GM12878 (cell line): ENCODE measurements around the gene NELL1. TPM values are rescaled to one million over a fixed set of nuclear protein-coding genes. Genes with fewer than 3 reads are reported as not detected.

Experiments used
- ATAC-seq: fragments of 200-7000 bp; cut with Tn5 transposase; 3 replicates; pipeline ENCODE4 v1.9.1; 2020; ENCODE audit warnings: mild to moderate bottlenecking, moderate library complexity
- BruUV-seq: library from RNA; stranded (reverse); fragments of 400-500 nt; replicated peaks from 2 replicates; lab custom pipeline; 2021; lab: Mats Ljungman, UMichigan
- CTCF ChIA-PET: fragments of 300-600 bp; sonication (Branson Sonifier 250); formaldehyde crosslinking; extraction: SDS; loops from one replicate; lab custom pipeline; 2021; ENCODE audit warnings: inconsistent platforms; lab: Yijun Ruan, JAX
- POLR2A ChIA-PET: fragments of 350-600 bp; formaldehyde crosslinking; extraction: SDS; loops from one replicate; lab custom pipeline; 2021; ENCODE audit warnings: inconsistent platforms; lab: Charles Lee
- RAD21 ChIA-PET: fragments of 300-600 bp; sonication (Branson Sonifier 250); formaldehyde crosslinking; loops from one replicate; lab custom pipeline; 2023; ENCODE audit warnings: antibody characterized with exemption; ENCODE audit not compliant: unreplicated experiment; lab: Charles Lee
- SMC1A ChIA-PET: fragments of 300-600 bp; sonication (Branson Sonifier 250); formaldehyde crosslinking; loops from one replicate; lab custom pipeline; 2023; ENCODE audit not compliant: unreplicated experiment, uncharacterized antibody; lab: Charles Lee
- DNase-seq: peaks from one replicate; pipeline ENCODE4 v3.0.0-alpha.2; 2011; ENCODE audit warnings: low read depth, low spot score
- FAIRE-seq: peaks from 3 replicates; lab custom pipeline; 2011; peaks lifted over from hg19 to GRCh38; lab: Jason Lieb, UNC
- H2AFZ ChIP-seq: 2 replicates; pipeline ENCODE4 v1.6.0; 2011; ENCODE audit warnings: low read depth, low read length, control low read depth; ENCODE audit not compliant: control insufficient read depth
- H3K27ac ChIP-seq: 2 replicates; pipeline ENCODE4 v1.5.1; 2011; ENCODE audit warnings: control low read depth; ENCODE audit not compliant: control insufficient read depth, insufficient read depth
- H3K27me3 ChIP-seq, 2 experiments: replicated peaks in 1 of 2; 2 replicates each; pipeline versions ENCODE4 v1.6.0 to v1.6.1; 2011; ENCODE audit warnings: low read length in 1 of 2; ENCODE audit not compliant: control insufficient read depth in 2 of 2, insufficient read depth in 2 of 2
- H3K36me3 ChIP-seq, 2 experiments: 2 replicates each; pipeline ENCODE4 v1.5.1; 2011; ENCODE audit warnings: low read length in 1 of 2; ENCODE audit not compliant: control insufficient read depth in 2 of 2, insufficient read depth in 2 of 2
- H3K4me1 ChIP-seq: 2 replicates; pipeline ENCODE4 v1.6.1; 2011; ENCODE audit warnings: mild to moderate bottlenecking, low read length, moderate library complexity, mixed read lengths; ENCODE audit not compliant: control insufficient read depth, insufficient read depth
- H3K4me2 ChIP-seq: 2 replicates; pipeline ENCODE4 v1.6.0; 2011; ENCODE audit warnings: control low read depth; ENCODE audit not compliant: control insufficient read depth, insufficient read depth
- H3K4me3 ChIP-seq: fragments of 200-600 bp; sonication (generic); 2 replicates; pipeline ENCODE4 v1.5.1; 2016
- H3K79me2 ChIP-seq: 2 replicates; pipeline ENCODE4 v1.6.0; 2011; ENCODE audit warnings: low read length; ENCODE audit not compliant: control insufficient read depth, insufficient read depth
- H3K9ac ChIP-seq: 2 replicates; pipeline ENCODE4 v1.8.0; 2011; ENCODE audit warnings: low read length, control low read depth, mixed read lengths; ENCODE audit not compliant: control insufficient read depth, insufficient read depth
- H3K9me3 ChIP-seq: replicated peaks from 3 replicates; pipeline ENCODE4 v1.5.1; 2011; ENCODE audit warnings: mild to moderate bottlenecking, low read length; ENCODE audit not compliant: control insufficient read depth, insufficient read depth
- H4K20me1 ChIP-seq: 2 replicates; pipeline ENCODE4 v1.6.0; 2011; ENCODE audit not compliant: control insufficient read depth, insufficient read depth
- IKZF1 ChIP-seq: fragments of 450-650 bp; conservative IDR thresholded peaks from 2 replicates; pipeline ENCODE4 v1.6.1; 2017; ENCODE audit warnings: antibody characterized with exemption, mild to moderate bottlenecking
- MTA2 ChIP-seq: fragments of 450-650 bp; IDR thresholded peaks from 2 replicates; pipeline ENCODE4 v1.6.1; 2016; ENCODE audit warnings: low read depth, mild to moderate bottlenecking, moderate library complexity
- NBN ChIP-seq: fragments of 450-650 bp; IDR thresholded peaks from 2 replicates; pipeline ENCODE4 v1.6.1; 2016
- SUZ12 ChIP-seq: fragments of 200-600 bp; sonication (generic); IDR thresholded peaks from one replicate; pipeline ENCODE4 v1.6.1; 2018; ENCODE audit warnings: antibody characterized with exemption, mild to moderate bottlenecking; ENCODE audit not compliant: unreplicated experiment
- ZNF217 ChIP-seq: fragments of 450-650 bp; IDR thresholded peaks from 2 replicates; pipeline ENCODE4 v1.6.1; 2017; ENCODE audit warnings: antibody characterized with exemption, mild to moderate bottlenecking
- WGBS: methylation state at CpG from one replicate; pipeline ENCODE4 v1.1.6; 2016; ENCODE audit warnings: low lambda C conversion rate; ENCODE audit not compliant: insufficient replicate concordance, insufficient coverage; ENCODE audit errors: missing lambda C conversion rate; 5-methylcytosine and 5-hydroxymethylcytosine counted together
- in situ Hi-C: fragments of 300-500 bp; cut with MboI; formaldehyde crosslinking; loops from 9 replicates; pipeline ENCODE4 v1.14.3; 2018; ENCODE audit warnings: mixed read lengths
- intact Hi-C: fragments of 100-400 bp; cut with micrococcal nuclease; formaldehyde crosslinking; loops from one replicate; pipeline ENCODE4 v1.14.2; 2022; ENCODE audit not compliant: unreplicated experiment
- polyA plus RNA-seq, 11 experiments: library from polyadenylated mRNA; depleted of rRNA in 4 of 11; unstranded in 6 of 11; stranded (reverse) in 5 of 11; fragments of >200 nt; fragmentation: Nextera tagmentation in 4 of 11; fragmentation: Illumina TruSeq in 1 of 11; extraction: Ambion mirVana in 4 of 11; extraction: Trizol in 1 of 11; gene quantifications; 1 replicate in 1 of 11; 2 replicates in 10 of 11; pipeline versions ENCODE4 v1.2.1 to v1.2.3, GENCODE V29; 2011 to 2016; ENCODE audit warnings: inconsistent platforms in 2 of 11, missing spikeins in 2 of 11, low read depth in 1 of 11
- total RNA-seq, 4 experiments: library from RNA; depleted of rRNA in 3 of 4; stranded (reverse); fragments of >200 nt in 3 of 4; fragmentation: Illumina TruSeq in 1 of 4; extraction: Trizol in 1 of 4; gene quantifications; 2 replicates each; pipeline versions ENCODE4 v1.2.1 to v1.2.3, GENCODE V29; 2013 to 2021
- TF ChIP-seq, protein P1 (sequence below): IDR thresholded peaks from 2 replicates; pipeline ENCODE4 v1.6.1; 2012; ENCODE audit warnings: mild to moderate bottlenecking, low read depth, low read length
- TF ChIP-seq, protein P2 (sequence below): IDR thresholded peaks from 2 replicates; pipeline ENCODE4 v1.6.1; 2011; ENCODE audit warnings: mild to moderate bottlenecking, low read depth, low read length, moderate library complexity; ENCODE audit not compliant: insufficient replicate concordance
- TF ChIP-seq, protein P3 (sequence below): fragments of 150-350 bp; IDR thresholded peaks from 2 replicates; pipeline ENCODE4 v1.6.1; 2016; ENCODE audit warnings: low read depth, low read length

Gene NELL1
- total and polyA plus RNA-seq, 10 of the 15 experiments (the other 5 are each of a cell fraction or from before 2014, with no cell fraction given), result 0.02 to 0.12 TPM; not detected in 8

DNA sequence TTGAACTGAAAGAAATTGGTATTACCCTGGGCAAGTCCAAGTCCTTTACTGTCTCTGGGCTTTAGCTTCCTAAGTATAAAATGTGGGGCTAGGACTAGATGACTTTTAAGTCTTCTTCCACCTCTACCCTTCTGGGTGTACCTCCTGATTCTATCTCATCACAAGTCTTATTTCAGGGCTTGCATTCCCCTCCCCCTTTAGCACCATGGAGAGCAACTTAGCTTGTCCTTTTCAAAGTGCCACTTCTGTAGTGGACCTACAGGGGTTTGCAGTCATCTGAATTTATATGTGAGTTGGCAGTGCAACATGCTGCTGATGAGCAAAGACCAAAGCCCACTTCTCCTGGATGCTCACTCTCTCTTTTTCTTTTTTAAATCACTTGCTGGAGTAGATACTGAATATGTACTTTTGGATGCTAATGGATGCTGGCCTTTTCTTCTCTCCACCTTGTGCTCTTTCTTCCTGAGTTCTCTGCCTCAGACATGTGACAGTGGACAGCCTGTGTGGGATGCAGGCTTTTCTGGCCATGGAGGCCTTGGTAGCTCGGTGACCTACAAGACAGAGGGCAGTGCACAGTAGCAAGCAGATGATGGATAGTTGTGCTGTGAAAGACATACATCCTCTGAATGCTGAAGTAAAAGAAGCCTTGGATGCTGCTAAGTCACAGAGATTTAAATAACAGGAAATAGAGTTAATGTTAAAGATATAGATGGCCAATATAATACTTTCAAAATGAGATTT, 185.0 kb downstream of the NELL1 start:
- H3K27ac ChIP-seq, result no peak overlapping the region
- intact Hi-C loops (no loop called here), in situ Hi-C loops (no loop called here)
- no peaks in the 10 kb centered on the region for H3K79me2 ChIP-seq
- no peak overlapping the region for H2AFZ ChIP-seq
- H3K4me3 ChIP-seq, result no peak overlapping the region
- TF ChIP-seq, protein P1, sequence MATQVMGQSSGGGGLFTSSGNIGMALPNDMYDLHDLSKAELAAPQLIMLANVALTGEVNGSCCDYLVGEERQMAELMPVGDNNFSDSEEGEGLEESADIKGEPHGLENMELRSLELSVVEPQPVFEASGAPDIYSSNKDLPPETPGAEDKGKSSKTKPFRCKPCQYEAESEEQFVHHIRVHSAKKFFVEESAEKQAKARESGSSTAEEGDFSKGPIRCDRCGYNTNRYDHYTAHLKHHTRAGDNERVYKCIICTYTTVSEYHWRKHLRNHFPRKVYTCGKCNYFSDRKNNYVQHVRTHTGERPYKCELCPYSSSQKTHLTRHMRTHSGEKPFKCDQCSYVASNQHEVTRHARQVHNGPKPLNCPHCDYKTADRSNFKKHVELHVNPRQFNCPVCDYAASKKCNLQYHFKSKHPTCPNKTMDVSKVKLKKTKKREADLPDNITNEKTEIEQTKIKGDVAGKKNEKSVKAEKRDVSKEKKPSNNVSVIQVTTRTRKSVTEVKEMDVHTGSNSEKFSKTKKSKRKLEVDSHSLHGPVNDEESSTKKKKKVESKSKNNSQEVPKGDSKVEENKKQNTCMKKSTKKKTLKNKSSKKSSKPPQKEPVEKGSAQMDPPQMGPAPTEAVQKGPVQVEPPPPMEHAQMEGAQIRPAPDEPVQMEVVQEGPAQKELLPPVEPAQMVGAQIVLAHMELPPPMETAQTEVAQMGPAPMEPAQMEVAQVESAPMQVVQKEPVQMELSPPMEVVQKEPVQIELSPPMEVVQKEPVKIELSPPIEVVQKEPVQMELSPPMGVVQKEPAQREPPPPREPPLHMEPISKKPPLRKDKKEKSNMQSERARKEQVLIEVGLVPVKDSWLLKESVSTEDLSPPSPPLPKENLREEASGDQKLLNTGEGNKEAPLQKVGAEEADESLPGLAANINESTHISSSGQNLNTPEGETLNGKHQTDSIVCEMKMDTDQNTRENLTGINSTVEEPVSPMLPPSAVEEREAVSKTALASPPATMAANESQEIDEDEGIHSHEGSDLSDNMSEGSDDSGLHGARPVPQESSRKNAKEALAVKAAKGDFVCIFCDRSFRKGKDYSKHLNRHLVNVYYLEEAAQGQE, result peak; percentile 78
- no peak for TF ChIP-seq SUZ12
- H3K4me1 ChIP-seq, result no peaks in the 10 kb centered on the region
- no peaks in the 10 kb centered on the region for H3K27me3 ChIP-seq
- POLR2A ChIA-PET, result no interaction called here
- no peak overlapping the region for H3K9ac ChIP-seq
- no peak for DNase-seq
- no TSS peak for BruUV-seq
- ATAC-seq, result no peak
- FAIRE-seq, result no peak
- WGBS, result 0% methylated on average over 1 of the region's 1 CpG
- RAD21 ChIA-PET, result no interaction called here
- no peaks in the 10 kb centered on the region for H3K9me3 ChIP-seq
- SMC1A ChIA-PET, result no interaction called here
- H3K4me2 ChIP-seq, result no peak overlapping the region
- CTCF ChIA-PET, result no interaction called here
- H3K36me3 ChIP-seq, result no peaks in the 10 kb centered on the region
- no peaks in the 10 kb centered on the region for H4K20me1 ChIP-seq

DNA sequence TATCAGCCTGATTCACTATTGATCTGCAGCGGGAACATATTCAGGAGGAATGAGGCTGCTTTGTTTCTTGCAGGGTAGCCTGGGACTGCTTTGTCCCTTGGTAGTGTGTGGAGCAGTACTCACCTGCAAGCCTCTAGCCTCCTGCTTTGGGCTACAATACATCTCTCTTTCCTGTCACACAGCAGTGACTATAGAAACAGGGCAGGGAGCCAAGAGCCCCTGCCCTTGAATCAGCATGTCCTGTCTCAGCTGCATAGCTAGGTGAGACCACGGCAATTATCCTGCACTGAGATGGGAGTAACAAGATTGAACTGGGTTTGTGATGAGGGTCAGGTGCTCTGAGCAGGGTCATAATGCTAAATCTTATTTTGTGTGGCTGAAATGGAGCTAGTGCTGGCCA, 191.9 kb downstream of the NELL1 start:
- no peaks in the 10 kb centered on the region for H4K20me1 ChIP-seq
- CTCF ChIA-PET, result interaction anchor here (1.1 kb wide), 1 partner anchor 12 kb away, joined by 3 read pairs; no protein-coding TSS in a partner anchor
- DNase-seq, result no peak
- SMC1A ChIA-PET, result no interaction called here
- no peaks in the 10 kb centered on the region for H3K9me3 ChIP-seq
- in situ Hi-C loops (no loop called here), intact Hi-C loops (no loop called here)
- WGBS, result 27% methylated on average over 2 of the region's 2 CpGs
- no peaks in the 10 kb centered on the region for H3K27me3 ChIP-seq
- no peak overlapping the region for H3K27ac ChIP-seq
- no TSS peak for BruUV-seq
- POLR2A ChIA-PET, result no interaction called here
- no peak overlapping the region for H2AFZ ChIP-seq
- no peak overlapping the region for H3K4me3 ChIP-seq
- H3K9ac ChIP-seq, result no peak overlapping the region
- no peak for FAIRE-seq
- no peaks in the 10 kb centered on the region for H3K4me1 ChIP-seq
- ATAC-seq, result no peak
- no peaks in the 10 kb centered on the region for H3K79me2 ChIP-seq
- RAD21 ChIA-PET, result no interaction called here
- H3K4me2 ChIP-seq, result no peak overlapping the region
- no peaks in the 10 kb centered on the region for H3K36me3 ChIP-seq
- no peak for TF ChIP-seq IKZF1
- TF ChIP-seq ZNF217, result no peak
- TF ChIP-seq NBN, result no peak
- TF ChIP-seq, protein P2, sequence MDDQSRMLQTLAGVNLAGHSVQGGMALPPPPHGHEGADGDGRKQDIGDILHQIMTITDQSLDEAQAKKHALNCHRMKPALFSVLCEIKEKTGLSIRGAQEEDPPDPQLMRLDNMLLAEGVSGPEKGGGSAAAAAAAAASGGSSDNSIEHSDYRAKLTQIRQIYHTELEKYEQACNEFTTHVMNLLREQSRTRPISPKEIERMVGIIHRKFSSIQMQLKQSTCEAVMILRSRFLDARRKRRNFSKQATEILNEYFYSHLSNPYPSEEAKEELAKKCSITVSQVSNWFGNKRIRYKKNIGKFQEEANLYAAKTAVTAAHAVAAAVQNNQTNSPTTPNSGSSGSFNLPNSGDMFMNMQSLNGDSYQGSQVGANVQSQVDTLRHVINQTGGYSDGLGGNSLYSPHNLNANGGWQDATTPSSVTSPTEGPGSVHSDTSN, result no peak
- TF ChIP-seq, protein P3, sequence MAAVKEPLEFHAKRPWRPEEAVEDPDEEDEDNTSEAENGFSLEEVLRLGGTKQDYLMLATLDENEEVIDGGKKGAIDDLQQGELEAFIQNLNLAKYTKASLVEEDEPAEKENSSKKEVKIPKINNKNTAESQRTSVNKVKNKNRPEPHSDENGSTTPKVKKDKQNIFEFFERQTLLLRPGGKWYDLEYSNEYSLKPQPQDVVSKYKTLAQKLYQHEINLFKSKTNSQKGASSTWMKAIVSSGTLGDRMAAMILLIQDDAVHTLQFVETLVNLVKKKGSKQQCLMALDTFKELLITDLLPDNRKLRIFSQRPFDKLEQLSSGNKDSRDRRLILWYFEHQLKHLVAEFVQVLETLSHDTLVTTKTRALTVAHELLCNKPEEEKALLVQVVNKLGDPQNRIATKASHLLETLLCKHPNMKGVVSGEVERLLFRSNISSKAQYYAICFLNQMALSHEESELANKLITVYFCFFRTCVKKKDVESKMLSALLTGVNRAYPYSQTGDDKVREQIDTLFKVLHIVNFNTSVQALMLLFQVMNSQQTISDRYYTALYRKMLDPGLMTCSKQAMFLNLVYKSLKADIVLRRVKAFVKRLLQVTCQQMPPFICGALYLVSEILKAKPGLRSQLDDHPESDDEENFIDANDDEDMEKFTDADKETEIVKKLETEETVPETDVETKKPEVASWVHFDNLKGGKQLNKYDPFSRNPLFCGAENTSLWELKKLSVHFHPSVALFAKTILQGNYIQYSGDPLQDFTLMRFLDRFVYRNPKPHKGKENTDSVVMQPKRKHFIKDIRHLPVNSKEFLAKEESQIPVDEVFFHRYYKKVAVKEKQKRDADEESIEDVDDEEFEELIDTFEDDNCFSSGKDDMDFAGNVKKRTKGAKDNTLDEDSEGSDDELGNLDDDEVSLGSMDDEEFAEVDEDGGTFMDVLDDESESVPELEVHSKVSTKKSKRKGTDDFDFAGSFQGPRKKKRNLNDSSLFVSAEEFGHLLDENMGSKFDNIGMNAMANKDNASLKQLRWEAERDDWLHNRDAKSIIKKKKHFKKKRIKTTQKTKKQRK, result no peak
- no peak for TF ChIP-seq MTA2
